ENCODE measurements around the gene GNA14.

The GNA14 gene

GRCh38 chr9:77384406-77384805 is 263.7 kb downstream of the GNA14 start:
- peak; percentile 5 for DNase-seq

GRCh38 chr9:77375956-77376532 is 272.1 kb downstream of the GNA14 start:
- DNase-seq, result no peak

GRCh38 chr9:77374266-77374665 is 273.9 kb downstream of the GNA14 start:
- DNase-seq, result no peak
